Astrocyte of the cerebellum (primary cell): ENCODE data around the gene EFNA1.

Experiments used
- DNase-seq: peaks from one replicate; pipeline ENCODE4 v3.0.0-alpha.2; 2011; ENCODE audit warnings: low read depth
- H3K4me3 ChIP-seq: 2 replicates; pipeline ENCODE4 v1.5.1; 2011; ENCODE audit warnings: mild to moderate bottlenecking, low read depth, low read length, moderate library complexity
- CTCF ChIP-seq: IDR thresholded peaks from 2 replicates; pipeline ENCODE4 v1.5.1; 2012; ENCODE audit warnings: low read length, low read depth, moderate library complexity, mild to moderate bottlenecking; ENCODE audit errors: missing control alignments
- in situ Hi-C: cut with HindIII; loops from 2 replicates; pipeline ENCODE4 v1.10.0; 2017; ENCODE audit warnings: low sequenced_read_pairs

The EFNA1 gene

GRCh38 chr1:155179112-155180031 lies 51.7 kb downstream of the EFNA1 start:
- in situ Hi-C loops, result no loop called here
- no peak for TF ChIP-seq CTCF
- no peak overlapping the region for H3K4me3 ChIP-seq
- no peak for DNase-seq

GRCh38 chr1:155181371-155182051 lies 53.8 kb downstream of the EFNA1 start:
- no peak overlapping the region for H3K4me3 ChIP-seq
- no peak for TF ChIP-seq CTCF
- in situ Hi-C loops, result no loop called here
- DNase-seq, result no peak

- no peak for TF ChIP-seq CTCF
- in situ Hi-C loops, result no loop called here
- no peak overlapping the region for H3K4me3 ChIP-seq
- no peak for DNase-seq
Observed at GRCh38 chr1:155182052-155182550, 54.4 kb downstream of the EFNA1 start.

GRCh38 chr1:155183775-155184221 lies 56.1 kb downstream of the EFNA1 start:
- H3K4me3 ChIP-seq, result no peak overlapping the region
- no peak for TF ChIP-seq CTCF

GRCh38 chr1:155184351-155184811 lies 56.7 kb downstream of the EFNA1 start:
- TF ChIP-seq CTCF, result no peak
- no peak for DNase-seq
- in situ Hi-C loops, result no loop called here
- H3K4me3 ChIP-seq, result no peak overlapping the region

More at GRCh38 chr1:155183775-155184221, 56.1 kb downstream of the EFNA1 start:
- in situ Hi-C loops, result no loop called here
- no peak for DNase-seq
